Activated CD8-positive, alpha-beta memory T cell treated with anti-CD3 and anti-CD28 coated beads for 1 hour (primary cell): ENCODE results near the gene TRIL.

ENCODE experiments used
- DNase-seq, 2 donors: peaks; one replicate each; pipeline ENCODE4 v3.0.0-alpha.2; 2020; ENCODE audit warnings: low read depth in 1 of 2; ENCODE audit errors: extremely low read depth in 1 of 2

The TRIL gene

GRCh38 chr7:28983396-28984190, 25.5 kb upstream of the TRIL start:
- DNase-seq: no peak

GRCh38 chr7:28981161-28981465, 23.0 kb upstream of the TRIL start:
- DNase-seq: no peak

GRCh38 chr7:28980451-28981160, 22.5 kb upstream of the TRIL start:
- DNase-seq: no peak

- DNase-seq: no peak
These were observed 21.6 kb upstream of the TRIL start for GRCh38 chr7:28979776-28980175.

- DNase-seq: no peak
These were observed 19.8 kb upstream of the TRIL start for GRCh38 chr7:28977881-28978280.

GRCh38 chr7:28976022-28976421, 17.9 kb upstream of the TRIL start:
- no peak for DNase-seq

GRCh38 chr7:28973591-28973990, 15.5 kb upstream of the TRIL start:
- DNase-seq: no peak

GRCh38 chr7:28964056-28964455, 5.9 kb upstream of the TRIL start:
- no peak for DNase-seq

GRCh38 chr7:28961972-28962371, 3.8 kb upstream of the TRIL start:
- no peak for DNase-seq

GRCh38 chr7:28960071-28960840, 2.1 kb upstream of the TRIL start:
- DNase-seq: no peak

- DNase-seq: no peak
These were observed 834 bp upstream of the TRIL start for GRCh38 chr7:28958980-28959347.

GRCh38 chr7:28957751-28958234, 337 bp downstream of the TRIL start:
- no peak for DNase-seq

- no peak for DNase-seq
These were observed 923 bp downstream of the TRIL start for GRCh38 chr7:28957064-28957750.

- no peak for DNase-seq
These were observed 1.5 kb downstream of the TRIL start for GRCh38 chr7:28956608-28957063.

- DNase-seq: no peak
These were observed 2.2 kb downstream of the TRIL start for GRCh38 chr7:28955718-28956607.

- no peak for DNase-seq
These were observed 2.8 kb downstream of the TRIL start for GRCh38 chr7:28955356-28955717.

- no peak for DNase-seq
These were observed 3.2 kb downstream of the TRIL start for GRCh38 chr7:28954946-28955345.

GRCh38 chr7:28954471-28954870, 3.7 kb downstream of the TRIL start:
- no peak for DNase-seq

- no peak for DNase-seq
These were observed 4.5 kb downstream of the TRIL start for GRCh38 chr7:28953633-28954032.

GRCh38 chr7:28942168-28942567, 16.0 kb downstream of the TRIL start:
- DNase-seq: no peak
